Stimulated activated CD8-positive, alpha-beta memory T cell treated with anti-CD3 and anti-CD28 coated beads, Interleukin-12 subunit alpha, Interleukin-12 subunit beta, amount 100 ng/mL, for 1 hour (primary cell): ENCODE data around the gene TMEM132C.

Experiments used
- DNase-seq: peaks from one replicate; pipeline ENCODE4 v3.0.0-alpha.2; 2020; ENCODE audit warnings: low read depth

TMEM132C gene

GRCh38 chr12:128420163-128420562 lies 153.2 kb downstream of the TMEM132C start:
- no peak for DNase-seq

GRCh38 chr12:128421375-128421774 lies 154.4 kb downstream of the TMEM132C start:
- DNase-seq, result no peak

- DNase-seq, result no peak
Observed at GRCh38 chr12:128423205-128423604, 156.2 kb downstream of the TMEM132C start.

- DNase-seq, result no peak
Observed at GRCh38 chr12:128424931-128425431, 158.0 kb downstream of the TMEM132C start.

GRCh38 chr12:128425666-128426331 lies 158.8 kb downstream of the TMEM132C start:
- DNase-seq, result no peak

- DNase-seq, result no peak
Observed at GRCh38 chr12:128426511-128426910, 159.5 kb downstream of the TMEM132C start.

- DNase-seq, result no peak
Observed at GRCh38 chr12:128439796-128440195, 172.8 kb downstream of the TMEM132C start.

GRCh38 chr12:128442096-128442495 lies 175.1 kb downstream of the TMEM132C start:
- no peak for DNase-seq

- no peak for DNase-seq
Observed at GRCh38 chr12:128444598-128444997, 177.6 kb downstream of the TMEM132C start.

- DNase-seq, result no peak
Observed at GRCh38 chr12:128445415-128446127, 178.6 kb downstream of the TMEM132C start.

GRCh38 chr12:128449146-128449894 lies 182.3 kb downstream of the TMEM132C start:
- DNase-seq, result no peak

GRCh38 chr12:128450810-128451209 lies 183.8 kb downstream of the TMEM132C start:
- no peak for DNase-seq

- no peak for DNase-seq
Observed at GRCh38 chr12:128455851-128456250, 188.9 kb downstream of the TMEM132C start.

- no peak for DNase-seq
Observed at GRCh38 chr12:128456922-128457321, 190.0 kb downstream of the TMEM132C start.

GRCh38 chr12:128458301-128458974 lies 191.5 kb downstream of the TMEM132C start:
- DNase-seq, result no peak

GRCh38 chr12:128459067-128459466 lies 192.1 kb downstream of the TMEM132C start:
- DNase-seq, result no peak

- DNase-seq, result no peak
Observed at GRCh38 chr12:128463881-128464280, 196.9 kb downstream of the TMEM132C start.

GRCh38 chr12:128467882-128468281 lies 200.9 kb downstream of the TMEM132C start:
- no peak for DNase-seq

GRCh38 chr12:128468926-128469325 lies 202.0 kb downstream of the TMEM132C start:
- DNase-seq, result no peak

- no peak for DNase-seq
Observed at GRCh38 chr12:128471491-128471890, 204.5 kb downstream of the TMEM132C start.

GRCh38 chr12:128474916-128475315 lies 207.9 kb downstream of the TMEM132C start:
- DNase-seq, result no peak

GRCh38 chr12:128476266-128476665 lies 209.3 kb downstream of the TMEM132C start:
- no peak for DNase-seq
